ENCODE measurements around the gene TRABD2B.

TRABD2B gene

DNA sequence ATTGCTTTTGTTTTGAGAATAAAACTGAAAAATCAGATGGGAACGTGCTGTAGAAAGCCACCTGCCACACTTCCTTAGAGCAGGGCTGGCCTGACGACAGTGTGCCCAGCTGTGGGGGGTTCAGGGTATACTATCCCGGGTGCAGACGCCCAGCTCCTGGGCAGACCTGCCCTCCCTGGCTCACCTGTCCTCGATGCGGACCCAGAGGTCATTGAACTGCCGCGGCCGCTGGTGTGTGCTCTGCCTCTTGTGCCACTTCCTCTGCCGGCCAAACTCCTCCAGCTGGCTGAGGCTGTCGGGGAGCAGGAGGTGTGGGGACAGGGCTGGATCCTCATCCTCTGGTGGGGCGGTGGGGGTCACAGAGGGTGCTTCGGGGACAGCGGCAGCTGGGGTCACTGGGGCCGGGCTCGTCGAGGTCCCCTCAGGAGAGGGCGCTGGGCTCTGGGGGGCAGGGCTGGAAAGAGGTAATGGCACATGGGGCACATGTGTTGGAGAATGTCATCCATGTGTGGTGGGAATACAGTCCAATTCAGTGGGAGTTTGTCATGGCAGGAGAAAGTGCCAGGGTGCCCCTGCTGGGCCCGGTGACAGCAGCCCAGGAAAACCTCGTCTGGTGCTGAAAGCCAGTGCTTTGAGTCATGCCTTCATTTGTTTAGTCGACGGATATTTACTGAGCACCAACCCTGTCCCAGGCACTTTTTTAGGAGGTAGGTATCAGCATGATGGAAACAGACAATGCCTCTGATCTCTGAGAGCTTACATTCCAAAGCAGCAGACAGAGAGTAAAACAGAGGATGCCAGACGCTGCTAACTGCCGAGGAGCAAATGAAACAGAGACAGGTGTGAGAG is 222.0 kb downstream of the TRABD2B start:
- no peak for ATAC-seq
- no peak for DNase-seq

DNA sequence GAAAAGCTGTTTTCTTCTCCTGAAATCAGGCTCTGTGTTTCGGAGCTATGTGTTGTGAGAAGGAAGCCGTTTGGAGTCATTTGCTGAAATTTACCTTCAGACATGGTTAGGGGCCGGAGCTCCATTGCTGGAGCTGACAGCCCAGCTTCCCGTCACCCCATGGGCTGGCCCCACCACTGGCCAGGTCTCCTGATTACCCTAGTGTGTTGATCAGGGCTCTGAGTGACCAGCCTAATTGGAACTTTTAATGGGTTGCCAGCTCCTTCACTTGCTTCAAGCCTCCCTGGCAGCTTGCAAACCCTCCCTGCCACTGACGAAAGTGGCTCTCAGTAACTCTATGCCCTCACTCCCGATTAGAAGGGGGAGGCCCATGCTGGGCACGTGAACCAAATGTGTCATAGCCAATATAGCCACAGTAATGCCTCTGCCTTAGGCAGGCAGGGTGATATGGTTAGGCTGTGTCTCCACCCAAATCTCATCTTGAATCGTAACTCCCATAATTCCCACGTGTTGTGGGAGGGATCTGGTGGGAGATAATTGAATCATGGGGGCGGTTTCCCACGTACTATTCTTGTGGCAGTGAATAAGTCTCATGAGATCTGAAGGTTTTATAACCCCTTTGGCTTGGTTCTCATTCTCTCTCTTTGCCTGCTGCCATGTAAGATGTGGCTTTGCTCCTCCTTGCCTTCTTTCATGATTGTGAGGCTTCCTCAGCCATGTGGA is 224.1 kb downstream of the TRABD2B start:
- DNase-seq (no peak), ATAC-seq (no peak)

DNA sequence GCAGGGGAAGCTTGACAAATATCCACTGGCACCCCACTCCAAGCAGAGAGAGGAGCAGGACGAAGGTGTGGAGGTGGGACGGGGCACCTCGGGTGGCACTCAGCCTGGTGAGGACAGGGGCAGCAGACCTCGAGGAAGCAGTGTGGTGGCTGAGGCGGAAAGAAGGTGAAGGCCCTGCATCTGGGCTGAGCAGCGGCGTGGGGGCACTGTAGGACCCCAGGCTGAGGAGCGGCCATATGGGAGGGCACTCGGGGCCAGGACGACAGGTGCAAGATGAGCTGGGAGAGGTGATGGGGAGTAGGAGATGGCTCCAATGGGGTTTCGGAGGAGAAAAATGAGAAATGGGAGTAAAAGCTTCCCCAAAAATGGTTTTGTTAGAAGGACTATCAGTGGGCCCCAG is 224.9 kb downstream of the TRABD2B start:
- DNase-seq (no peak), ATAC-seq (no peak)

DNA sequence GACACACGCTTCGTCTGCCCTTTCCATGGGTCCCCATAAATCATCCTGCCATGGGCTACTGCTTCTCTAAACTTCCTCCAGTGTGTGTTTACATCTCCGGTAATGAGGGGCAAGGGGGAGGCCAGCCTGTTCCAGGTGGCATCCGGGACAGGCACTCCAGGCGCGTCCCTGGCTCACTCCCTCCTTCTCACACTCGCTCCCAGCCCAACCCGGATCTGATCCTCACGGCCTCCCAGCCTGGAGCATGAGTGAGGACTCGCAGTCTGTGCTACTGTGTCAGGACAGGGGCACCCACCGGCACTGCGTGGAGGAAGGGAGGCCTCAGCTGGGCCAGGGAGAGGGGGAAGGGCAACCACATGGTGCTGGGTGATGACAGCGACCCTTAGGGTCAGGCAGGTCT is 225.4 kb downstream of the TRABD2B start:
- no peak for ATAC-seq
- no peak for DNase-seq

DNA sequence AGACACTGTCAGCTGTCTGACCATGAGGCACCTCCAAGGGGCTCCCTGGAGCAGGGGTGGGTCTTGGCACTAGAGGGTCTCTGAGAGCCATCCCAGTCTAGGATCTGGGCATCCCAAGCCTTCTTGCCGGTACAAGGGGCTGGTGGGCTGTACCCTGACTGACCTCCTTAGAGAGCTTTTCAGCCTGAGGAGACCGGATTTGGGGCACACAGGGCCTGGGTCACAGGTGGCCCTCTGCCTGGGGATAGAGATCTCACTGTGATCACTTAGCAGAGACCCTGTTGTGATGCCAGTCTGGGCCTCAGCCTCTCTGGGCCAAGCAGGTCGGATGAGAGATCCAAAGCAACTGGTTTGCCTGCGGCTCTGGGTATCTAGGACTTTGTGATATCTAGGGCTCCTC is 227.2 kb downstream of the TRABD2B start:
- DNase-seq (no peak), ATAC-seq (no peak)

DNA sequence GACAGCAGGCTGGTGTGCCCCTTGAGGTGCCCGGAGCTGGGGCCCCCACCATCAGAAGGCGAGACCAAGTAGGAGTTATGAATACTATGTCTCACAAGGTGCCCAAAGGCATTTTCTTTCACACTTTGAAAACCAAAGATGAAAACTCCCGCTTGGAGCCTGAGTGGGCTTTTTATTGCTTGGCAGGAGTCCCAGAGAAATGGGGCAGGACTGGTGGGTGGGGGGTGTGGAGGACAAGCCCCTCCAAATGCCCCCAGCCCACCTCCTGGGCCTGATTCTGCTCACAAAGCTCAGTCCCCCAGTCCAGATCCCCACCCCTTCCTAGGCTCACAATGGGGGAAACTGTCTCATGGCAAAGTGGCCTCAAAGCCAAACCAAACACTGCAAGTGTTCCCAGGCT is 227.9 kb downstream of the TRABD2B start:
- ATAC-seq, result no peak
- no peak for DNase-seq

DNA sequence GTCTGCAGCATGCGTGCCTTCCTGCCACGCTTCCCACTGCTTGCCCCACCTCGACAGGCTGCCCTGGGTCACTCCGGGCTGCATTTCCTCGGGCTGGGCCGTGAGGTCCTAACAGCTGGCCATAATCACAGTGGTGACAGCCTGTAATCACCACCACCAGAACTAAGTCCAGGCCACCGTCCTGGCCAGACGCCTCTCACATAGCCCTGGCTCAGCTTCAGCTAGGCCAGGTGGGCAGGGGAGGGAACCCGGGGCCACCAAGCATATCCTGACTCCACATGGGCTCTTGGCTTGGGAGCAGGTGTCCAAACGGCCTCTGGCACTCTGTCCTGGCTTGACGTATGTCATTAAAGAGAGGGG is 229.5 kb downstream of the TRABD2B start:
- no peak for DNase-seq

DNA sequence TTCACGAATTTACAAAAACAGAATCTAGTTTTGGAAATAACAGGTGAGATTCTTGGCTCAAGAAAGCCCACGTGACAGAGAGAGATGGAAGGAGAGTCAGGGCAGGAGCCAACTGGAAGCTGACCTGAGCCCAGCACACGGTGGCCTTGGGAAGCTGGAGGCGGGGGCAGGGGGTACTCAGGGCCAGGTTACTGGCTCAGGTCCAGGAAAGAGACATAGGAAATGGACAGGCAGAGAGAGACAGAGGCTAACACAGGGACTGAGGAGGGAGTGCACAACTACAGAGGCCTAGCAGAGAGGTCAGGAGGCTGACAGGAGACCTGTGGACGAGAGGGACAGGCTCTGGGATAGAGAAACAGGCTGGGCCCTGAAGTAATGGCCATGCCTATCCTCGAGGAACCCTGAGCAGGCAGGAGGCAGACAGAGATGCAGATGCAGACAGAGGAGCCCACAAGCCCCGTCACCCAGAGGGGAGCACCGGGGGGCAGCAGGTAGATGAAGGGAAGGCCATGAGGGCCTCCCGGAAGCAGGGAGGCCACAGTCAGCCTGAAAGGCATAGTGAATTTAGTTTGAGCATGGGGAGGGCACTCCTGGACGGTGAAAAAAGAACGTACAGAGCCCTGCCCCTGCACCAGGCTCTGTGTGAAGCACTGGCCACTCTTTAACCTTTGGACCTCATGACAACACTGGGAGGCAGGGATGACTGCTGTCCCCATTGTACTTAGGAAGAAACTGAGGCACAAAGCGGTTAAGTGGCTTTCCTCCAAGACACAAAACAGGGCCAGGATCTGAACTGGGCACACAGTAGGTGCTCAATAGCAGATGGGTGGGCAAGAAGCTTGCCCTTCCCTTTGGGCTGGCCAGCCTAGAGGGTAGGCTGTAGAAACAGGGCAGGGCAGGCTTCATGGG is 230.1 kb downstream of the TRABD2B start:
- ATAC-seq, result no peak
- no peak for DNase-seq

More for the DNA sequence above, 229.5 kb downstream of the TRABD2B start:
- ATAC-seq, result no peak

DNA sequence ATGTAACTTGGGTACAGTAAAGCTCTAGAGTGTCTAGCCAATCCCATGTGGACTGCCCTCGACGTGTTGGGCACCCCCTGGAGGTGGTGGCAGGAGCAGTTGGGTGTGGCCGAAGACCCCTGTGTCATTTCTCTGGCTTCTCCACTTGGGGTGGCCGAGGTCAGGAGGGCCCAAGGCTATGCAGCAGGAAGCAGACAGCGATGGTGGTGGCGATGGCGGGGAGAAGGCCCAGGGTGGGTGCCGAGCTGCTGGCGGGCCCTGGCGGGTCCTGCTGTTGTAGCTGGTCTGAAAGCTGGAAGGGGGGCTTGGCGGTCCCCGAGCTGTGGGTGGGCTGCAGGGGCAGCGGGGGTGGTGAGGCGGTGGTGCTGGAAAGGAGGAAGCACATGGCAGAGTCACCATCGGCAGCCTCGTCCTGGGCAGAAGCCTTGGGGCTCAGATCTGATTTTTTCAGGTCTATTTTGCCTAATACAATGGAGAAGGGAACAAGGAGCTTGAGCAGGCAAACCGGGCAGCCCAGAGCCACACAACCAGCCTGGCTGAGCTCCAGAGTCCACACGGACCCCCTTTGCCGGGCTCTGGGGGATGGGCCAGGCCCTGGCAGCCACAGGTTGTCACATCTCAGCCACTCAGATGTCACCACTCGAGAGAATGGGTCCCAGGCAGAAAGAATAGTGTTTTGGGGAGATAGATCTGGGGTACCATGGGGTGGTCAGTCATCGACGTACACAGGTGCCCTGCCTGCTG is 231.3 kb downstream of the TRABD2B start:
- ATAC-seq (no peak), DNase-seq (no peak)

DNA sequence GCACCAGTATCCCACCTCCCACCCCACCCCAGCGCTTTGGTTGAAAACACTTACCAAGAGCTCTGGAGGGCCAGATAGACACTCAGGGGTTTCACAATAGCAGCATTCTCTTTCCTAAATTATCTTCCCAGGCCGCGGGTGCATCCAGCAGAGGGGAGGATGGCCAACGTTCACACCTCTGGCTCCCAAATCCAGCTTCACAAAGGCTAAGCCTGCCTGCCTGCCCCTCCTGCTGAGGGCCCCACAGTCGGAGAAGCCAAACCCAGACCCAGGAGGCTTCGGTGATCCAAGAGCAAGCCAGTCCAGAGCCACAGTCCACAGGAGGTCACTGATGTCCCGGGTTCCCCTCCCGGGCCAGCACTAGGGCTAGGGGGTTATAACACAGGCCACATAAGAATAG is 231.9 kb downstream of the TRABD2B start:
- ATAC-seq (no peak), DNase-seq (no peak)

DNA sequence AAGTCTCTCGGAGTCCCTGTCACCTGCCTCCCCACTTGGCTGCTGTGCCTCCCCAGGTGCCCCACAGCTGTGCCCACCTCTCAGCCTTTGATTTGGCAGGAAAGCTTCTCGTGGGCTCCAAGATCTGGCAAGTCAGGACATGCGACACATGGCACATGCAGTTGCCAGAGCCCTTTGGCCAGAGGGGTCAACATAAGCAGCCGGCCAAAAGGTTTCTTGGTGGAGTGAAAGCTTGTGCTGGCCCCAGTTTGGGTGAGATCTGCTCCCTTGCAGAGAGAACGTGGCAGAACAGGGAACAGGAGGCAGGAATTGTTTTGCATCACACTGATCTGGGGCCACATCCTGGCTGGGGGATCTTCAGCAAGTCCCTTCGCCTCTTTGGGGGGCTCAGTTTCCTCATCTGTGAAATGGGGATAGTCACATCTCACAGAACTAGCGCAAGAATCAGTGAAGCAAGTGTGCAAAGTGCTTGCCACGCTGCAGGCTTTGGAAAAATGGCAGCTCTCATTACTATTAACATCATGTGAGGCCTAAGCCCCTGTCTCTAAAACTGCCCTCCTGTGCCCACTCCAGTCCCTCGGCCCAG is 232.6 kb downstream of the TRABD2B start:
- no peak for ATAC-seq

DNA sequence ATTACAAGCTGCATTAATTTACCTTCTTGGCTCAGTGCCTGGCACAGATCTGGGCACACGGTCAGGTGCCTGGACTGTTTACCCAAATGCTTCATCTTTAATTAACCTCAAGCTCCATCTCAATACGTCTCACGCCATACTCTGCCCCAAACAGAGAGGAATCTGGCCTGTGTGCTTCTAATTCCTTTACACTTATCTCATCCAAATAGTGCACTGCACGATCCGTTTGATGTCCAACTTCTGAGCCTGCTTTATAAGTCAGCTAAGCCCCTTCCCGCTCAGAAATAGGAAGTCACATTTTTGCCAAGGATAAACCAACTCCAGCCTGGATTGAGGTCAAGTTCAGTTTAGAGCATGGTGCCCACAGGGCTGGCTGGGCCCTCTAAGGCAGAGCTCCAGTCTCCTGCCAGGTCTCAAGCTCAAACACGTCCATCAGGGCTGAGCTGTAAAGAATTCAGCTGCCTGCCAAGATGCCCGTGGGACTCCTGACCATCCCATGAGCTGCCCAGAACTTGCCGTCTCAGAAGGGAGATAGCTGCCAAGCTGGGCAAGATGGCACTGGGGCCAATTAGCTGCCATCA is 233.5 kb downstream of the TRABD2B start:
- ATAC-seq (no peak), DNase-seq (no peak)

More for the DNA sequence above, 232.6 kb downstream of the TRABD2B start:
- DNase-seq, result no peak

DNA sequence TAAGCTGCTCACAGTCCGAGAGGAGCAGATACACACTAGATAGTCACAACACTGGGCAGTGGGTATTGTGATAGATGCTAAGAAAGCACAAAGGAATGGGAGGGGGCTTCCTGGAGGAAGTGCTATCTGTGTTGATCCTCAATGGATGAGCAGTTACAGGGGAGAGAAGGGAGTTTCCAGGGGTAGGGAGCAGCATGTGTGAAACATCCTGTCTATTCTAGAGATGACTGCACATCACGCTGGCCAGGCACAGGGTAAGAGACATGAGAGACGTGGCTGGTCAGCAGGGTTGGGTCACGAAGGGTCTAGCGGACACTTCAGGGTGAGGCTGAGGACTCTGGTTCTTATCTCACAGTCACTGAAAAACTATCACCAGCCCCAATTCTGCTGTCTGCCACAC is 235.2 kb downstream of the TRABD2B start:
- ATAC-seq, result no peak
- DNase-seq, result no peak

DNA sequence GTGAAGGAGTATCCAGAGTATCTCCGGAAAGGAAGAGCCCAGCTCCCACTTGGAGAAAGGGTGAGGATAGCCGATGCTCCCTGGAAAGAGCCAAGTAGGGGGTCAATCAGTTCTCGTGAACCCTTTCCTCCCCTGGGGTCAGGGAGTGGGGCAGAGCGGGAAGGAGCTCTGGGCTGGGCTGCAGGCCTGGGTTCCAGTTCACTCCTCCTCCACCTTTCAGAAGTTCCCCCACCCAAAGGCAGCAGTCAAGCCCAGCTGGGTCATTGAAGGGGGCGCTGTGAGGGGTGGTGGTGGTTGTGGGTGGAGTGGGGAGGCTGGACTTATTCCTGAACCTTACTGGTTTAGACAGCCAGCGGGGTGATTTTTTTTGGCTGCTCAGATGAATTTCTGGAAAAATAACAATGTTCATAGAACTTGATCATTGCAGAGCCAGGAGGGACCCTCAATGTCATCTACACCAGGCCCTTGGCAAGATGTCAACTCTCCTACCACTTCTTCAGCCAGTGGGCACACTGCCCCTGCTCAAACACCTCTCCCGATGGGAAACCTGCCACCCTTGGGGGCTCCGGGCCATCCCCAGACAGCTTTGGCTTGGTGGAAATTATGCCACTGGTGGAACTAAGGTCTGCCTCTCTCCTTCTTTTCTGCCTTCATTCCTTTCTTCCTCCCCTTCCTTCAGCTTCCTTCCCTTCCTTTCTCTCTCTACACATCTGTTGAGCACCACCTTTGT is 235.8 kb downstream of the TRABD2B start:
- ATAC-seq (no peak), DNase-seq (no peak)

DNA sequence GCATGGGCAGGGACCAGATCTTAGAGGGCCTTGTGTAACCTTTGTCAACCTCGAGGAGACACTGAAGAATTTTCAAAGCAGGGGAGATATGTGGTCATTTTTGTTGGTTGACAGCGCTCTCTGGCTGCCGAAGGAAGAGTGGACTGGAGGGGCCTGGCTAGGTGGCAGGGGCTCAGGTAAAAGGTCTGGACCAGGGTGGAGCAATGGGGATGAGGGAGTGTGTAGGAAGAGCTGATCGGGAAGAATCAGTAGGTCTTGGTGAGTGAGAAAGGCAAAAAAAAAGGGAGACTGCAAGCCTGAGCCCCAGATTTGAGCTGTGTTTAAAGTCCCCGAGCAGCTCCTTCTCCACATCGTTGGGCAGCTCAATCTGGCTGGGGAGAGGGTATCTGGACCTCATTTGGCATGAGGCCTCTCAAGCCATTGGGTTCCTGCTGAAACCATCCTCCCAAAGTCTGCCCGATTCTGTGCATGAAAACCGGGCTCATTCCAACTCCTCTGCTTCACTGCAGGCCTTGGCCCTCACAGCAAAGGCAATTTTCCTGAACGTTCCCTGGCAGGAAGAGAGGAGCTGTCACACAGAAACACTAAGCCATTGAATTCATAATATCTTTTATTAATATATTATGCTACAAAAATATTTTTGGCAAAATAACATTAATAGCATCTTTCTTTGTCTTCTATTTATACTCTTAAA is 237.1 kb downstream of the TRABD2B start:
- no peak for DNase-seq
- ATAC-seq, result no peak

DNA sequence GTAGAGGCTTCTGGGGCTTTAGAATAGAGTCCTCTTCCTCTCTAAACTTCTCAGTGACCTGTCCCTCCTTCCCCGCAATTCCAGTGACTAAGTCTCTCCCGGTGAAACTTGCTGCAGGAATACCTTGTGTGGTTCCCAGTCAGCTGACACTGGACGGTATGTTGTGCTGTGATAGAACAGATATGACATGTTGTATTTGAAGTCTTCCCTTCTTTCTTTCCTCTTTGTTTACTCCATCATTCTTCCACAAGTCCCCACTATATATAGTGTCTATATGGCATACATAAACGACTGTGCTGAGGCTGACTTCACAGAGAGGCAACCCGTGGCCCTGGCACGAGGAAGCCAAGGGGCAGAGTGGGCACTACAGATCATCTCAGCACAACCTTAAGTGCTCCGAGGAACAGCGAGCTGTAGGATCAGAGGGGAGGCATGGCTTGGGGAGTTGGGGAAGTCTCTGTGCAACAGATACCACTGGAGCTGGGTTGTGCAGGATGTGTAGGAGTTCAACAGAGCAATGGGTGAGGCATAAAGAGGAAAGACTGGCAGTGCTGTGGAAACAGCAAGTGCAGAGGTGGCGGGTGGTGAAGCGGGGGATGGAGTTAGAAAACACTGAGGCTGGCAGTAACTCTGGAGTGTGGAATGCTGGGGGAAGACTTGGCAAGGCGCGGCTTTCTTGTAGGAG is 237.8 kb downstream of the TRABD2B start:
- no peak for ATAC-seq
- no peak for DNase-seq

DNA sequence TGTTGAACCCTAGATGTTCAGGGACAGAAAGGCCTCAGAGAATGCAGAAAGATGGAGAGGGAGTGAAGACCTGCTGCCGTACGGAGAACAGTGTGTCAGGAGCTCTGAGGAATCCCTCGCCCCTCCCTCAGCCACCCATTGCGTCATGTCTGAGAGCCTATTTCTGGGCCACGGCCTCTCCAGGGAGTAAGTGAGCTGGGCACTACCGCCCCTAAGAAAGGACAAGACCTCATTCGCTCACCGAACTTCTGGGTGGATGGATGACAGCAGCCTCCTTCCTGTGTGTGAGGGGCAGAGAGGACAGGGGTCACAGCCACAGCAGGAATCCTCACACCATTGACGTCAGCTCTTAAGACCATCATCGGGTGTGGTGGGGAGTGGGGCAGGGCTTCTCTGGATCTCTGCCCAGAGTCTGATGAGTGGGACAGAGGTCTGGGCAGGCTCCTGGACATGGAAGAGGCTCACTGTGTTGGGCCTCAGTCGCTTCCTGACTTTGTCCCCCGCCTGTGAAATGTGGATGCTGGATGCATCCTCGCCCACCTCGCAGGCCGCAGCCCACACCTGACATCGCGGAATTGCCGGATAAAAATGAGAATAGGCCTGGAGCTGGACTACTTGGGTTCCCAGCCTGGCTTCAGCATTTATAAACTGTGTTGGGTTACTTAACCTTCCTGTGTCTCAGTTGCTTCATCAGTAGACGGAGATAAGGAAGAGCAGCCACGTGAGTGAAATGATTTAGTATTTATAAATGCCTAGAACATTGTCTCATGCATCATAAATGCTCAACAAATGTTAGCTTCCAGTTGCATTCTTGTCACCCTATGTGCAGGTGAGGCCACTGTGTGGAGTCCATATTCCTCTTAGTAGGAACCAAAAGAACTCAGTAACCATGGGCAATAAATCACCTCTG is 238.6 kb downstream of the TRABD2B start:
- DNase-seq, result no peak
- ATAC-seq, result no peak

All from stimulated activated naive CD8-positive, alpha-beta T cell treated with anti-CD3 and anti-CD28 coated beads, Interleukin-15, Interleukin-2, amounts not matched to agents 100 U/mL and 50 U/mL, for 24 hours (primary cell).